Measurements from ENCODE around the gene PTPRZ1. TPM values are rescaled to one million over a fixed set of nuclear protein-coding genes. Genes with fewer than 3 reads are reported as not detected.

PTPRZ1 gene
- total and polyA plus RNA-seq, 2 of the 4 experiments (the other 2 are of a cell fraction), result not detected

DNA sequence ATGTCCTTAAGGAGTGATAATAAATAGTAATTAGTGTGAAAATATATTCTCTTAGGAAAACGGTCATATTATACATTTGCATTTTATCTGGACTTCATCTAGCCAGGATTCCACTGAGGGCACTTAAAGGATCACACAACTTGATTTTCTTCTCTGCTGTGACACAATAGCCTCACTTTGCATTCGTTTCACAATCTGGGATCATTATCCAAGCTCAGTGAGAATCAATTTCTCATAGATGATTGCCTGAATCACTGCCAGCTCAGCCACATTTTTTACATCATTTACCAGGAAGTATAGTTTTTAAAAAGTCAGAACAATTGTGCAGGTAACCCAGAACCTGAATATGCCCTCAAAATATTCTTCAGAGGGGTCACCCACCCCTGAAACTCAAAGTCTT is 68.9 kb downstream of the PTPRZ1 start:
- in situ Hi-C loops (cut with MboI; ENCODE audit: low sequenced_read_pairs), result no loop called here
- ATAC-seq (ENCODE audit: low read depth) (no peak), DNase-seq (no peak)
- no peaks in the 10 kb centered on the region for H3K9me3 ChIP-seq (ENCODE audit: control insufficient read depth, insufficient read depth, low read length)
- H3K56ac ChIP-seq (ENCODE audit: extremely low read depth, insufficient read depth, low read length), result no peak overlapping the region
- no peak overlapping the region for H2AK5ac ChIP-seq (ENCODE audit: low read depth, low read length)
- no peak overlapping the region for H3K27ac ChIP-seq (ENCODE audit: insufficient read depth, low read length)
- no peak overlapping the region for H4K5ac ChIP-seq (ENCODE audit: low read depth, low read length)
- H2BK5ac ChIP-seq (ENCODE audit: low read depth, low read length, poor library complexity, severe bottlenecking), result no peak overlapping the region
- no peak for TF ChIP-seq RFX5 (IDR thresholded peaks at IDR 0.05; ENCODE audit: low read depth, low read length)
- TF ChIP-seq CHD1 (IDR thresholded peaks at IDR 0.05; ENCODE audit: low read depth, low read length), result no peak
- TF ChIP-seq, protein P1, sequence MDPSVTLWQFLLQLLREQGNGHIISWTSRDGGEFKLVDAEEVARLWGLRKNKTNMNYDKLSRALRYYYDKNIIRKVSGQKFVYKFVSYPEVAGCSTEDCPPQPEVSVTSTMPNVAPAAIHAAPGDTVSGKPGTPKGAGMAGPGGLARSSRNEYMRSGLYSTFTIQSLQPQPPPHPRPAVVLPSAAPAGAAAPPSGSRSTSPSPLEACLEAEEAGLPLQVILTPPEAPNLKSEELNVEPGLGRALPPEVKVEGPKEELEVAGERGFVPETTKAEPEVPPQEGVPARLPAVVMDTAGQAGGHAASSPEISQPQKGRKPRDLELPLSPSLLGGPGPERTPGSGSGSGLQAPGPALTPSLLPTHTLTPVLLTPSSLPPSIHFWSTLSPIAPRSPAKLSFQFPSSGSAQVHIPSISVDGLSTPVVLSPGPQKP (IDR thresholded peaks at IDR 0.05; ENCODE audit: borderline replicate concordance, low read depth, low read length), result no peak
- no peak for TF ChIP-seq RAD21 (IDR thresholded peaks at IDR 0.05; ENCODE audit: low read length)
- no peak for TF ChIP-seq MAFK (IDR thresholded peaks at IDR 0.05; ENCODE audit: low read depth, low read length)
- no peak for TF ChIP-seq MAZ (IDR thresholded peaks at IDR 0.05; ENCODE audit: borderline replicate concordance, low read depth, low read length)
- TF ChIP-seq, protein P2, sequence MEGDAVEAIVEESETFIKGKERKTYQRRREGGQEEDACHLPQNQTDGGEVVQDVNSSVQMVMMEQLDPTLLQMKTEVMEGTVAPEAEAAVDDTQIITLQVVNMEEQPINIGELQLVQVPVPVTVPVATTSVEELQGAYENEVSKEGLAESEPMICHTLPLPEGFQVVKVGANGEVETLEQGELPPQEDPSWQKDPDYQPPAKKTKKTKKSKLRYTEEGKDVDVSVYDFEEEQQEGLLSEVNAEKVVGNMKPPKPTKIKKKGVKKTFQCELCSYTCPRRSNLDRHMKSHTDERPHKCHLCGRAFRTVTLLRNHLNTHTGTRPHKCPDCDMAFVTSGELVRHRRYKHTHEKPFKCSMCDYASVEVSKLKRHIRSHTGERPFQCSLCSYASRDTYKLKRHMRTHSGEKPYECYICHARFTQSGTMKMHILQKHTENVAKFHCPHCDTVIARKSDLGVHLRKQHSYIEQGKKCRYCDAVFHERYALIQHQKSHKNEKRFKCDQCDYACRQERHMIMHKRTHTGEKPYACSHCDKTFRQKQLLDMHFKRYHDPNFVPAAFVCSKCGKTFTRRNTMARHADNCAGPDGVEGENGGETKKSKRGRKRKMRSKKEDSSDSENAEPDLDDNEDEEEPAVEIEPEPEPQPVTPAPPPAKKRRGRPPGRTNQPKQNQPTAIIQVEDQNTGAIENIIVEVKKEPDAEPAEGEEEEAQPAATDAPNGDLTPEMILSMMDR (conservative IDR thresholded peaks at IDR 0.05; ENCODE audit: low read depth, low read length), result no peak
- TF ChIP-seq MXI1 (IDR thresholded peaks at IDR 0.05; ENCODE audit: borderline replicate concordance, low read depth, low read length), result no peak
- H2AFZ ChIP-seq (replicated peaks; ENCODE audit: low read length, poor library complexity), result no peak overlapping the region
- no peak overlapping the region for H2AK9ac ChIP-seq (replicated peaks; ENCODE audit: low read depth, low read length, poor library complexity)
- H4K20me1 ChIP-seq (ENCODE audit: insufficient read depth, low read length), result no peaks in the 10 kb centered on the region
- no peak overlapping the region for H2BK120ac ChIP-seq (ENCODE audit: low read depth, low read length)
- H4K91ac ChIP-seq (ENCODE audit: insufficient read depth, low read depth, low read length), result no peak overlapping the region
- no peak overlapping the region for H3K9ac ChIP-seq (ENCODE audit: low read depth, low read length)
- no peak overlapping the region for H3K14ac ChIP-seq (replicated peaks; ENCODE audit: low read depth, low read length)
- H2BK20ac ChIP-seq (ENCODE audit: low read depth, low read length), result no peak overlapping the region
- no peaks in the 10 kb centered on the region for H3K9me1 ChIP-seq (ENCODE audit: insufficient read depth, low read length)
- ChIA-PET CTCF (interaction anchor here (0.8 to 1.1 kb wide), 2 partner anchors 53 to 80 kb away, joined by 3 read pairs; no protein-coding TSS in a partner anchor), POLR2A (ENCODE audit: unreplicated experiment) (no interaction called here)
- no peaks in the 10 kb centered on the region for H3K36me3 ChIP-seq (ENCODE audit: control insufficient read depth, insufficient read depth, low read length)
- H3K18ac ChIP-seq (ENCODE audit: low read depth, low read length), result no peak overlapping the region
- no peak overlapping the region for H3K4me3 ChIP-seq (ENCODE audit: insufficient read depth, low read depth, low read length)
- peaks cover under 1% of the 10 kb centered on the region; the same call in 1 of the 2 replicates for H3K27me3 ChIP-seq (ENCODE audit: control insufficient read depth, insufficient read depth, low read length)
- H4K8ac ChIP-seq (ENCODE audit: low read depth in 2 of 2, low read length in 2 of 2), result no peak overlapping the region
- no peak overlapping the region for H3K4ac ChIP-seq (ENCODE audit: low read depth, low read length)
- dilution Hi-C loops (cut with HindIII; ENCODE audit: low sequenced_read_pairs, unreplicated experiment), result no loop called here
- no peak overlapping the region for H3K4me2 ChIP-seq (ENCODE audit: low read depth, low read length)
- WGBS, 2 experiments (ENCODE audit: extremely low coverage in 2 of 2, insufficient read length in 1 of 2), result no CpG with 5 or more reads among the region's 2 CpGs
- no TSS peak for BruUV-seq (replicated peaks)
- H3K79me1 ChIP-seq (ENCODE audit: low read depth in 1 of 2, low read length in 2 of 2), result no peaks in the 10 kb centered on the region
- intact Hi-C loops (cut with micrococcal nuclease), result no loop called here
- no peak overlapping the region for H3K23ac ChIP-seq (ENCODE audit: low read depth, low read length)
- H2BK15ac ChIP-seq (ENCODE audit: low read depth, low read length), result no peak overlapping the region
- no peaks in the 10 kb centered on the region for H3K4me1 ChIP-seq (ENCODE audit: control insufficient read depth, insufficient read depth, low read length)
